HG03521 (cell line): ENCODE data around the gene C11orf58.

Experiments used
- ATAC-seq: cut with Tn5 transposase; IDR thresholded peaks from one replicate; pipeline ENCODE4 v1.9.1; 2021; ENCODE audit warnings: mild to moderate bottlenecking, moderate library complexity; ENCODE audit not compliant: unreplicated experiment

Gene C11orf58

DNA sequence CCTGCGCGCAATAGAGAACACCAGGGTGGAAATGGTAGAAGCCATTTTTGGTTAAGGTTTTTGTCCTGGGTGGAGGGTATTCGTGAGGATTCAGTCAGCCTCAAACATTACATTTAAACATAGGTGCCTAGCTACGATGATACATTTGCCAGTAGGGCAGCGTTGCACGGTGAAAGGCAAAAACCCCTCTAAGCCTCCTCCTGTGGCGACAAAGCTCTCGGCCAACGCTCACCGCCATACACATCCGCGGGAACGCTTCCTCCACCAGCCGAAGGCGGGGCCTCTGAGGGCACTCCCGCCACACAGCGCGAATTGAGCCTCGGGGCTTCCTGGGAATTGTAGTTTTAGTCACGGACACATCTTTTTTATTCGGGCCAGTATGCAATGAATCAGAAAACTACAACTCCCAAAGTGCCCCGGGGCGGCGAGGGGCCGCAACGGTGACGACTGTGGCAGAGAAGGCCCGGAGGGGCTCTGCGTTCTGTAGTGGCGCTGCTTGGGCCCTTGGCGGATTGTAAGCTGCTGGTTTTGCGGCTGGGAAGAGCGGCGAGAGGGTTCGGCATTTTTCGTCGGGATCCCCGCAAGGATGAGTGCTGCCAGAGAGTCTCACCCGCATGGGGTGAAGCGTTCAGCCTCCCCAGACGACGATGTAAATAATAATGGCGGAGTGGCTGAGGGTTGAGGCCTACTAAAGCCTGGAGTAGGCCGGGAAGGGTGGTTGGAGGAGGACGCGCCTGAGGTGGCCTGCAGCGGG is at the start of gene C11orf58:
Gene C11orf58, plus strand, starts transcription at position 455 of the 754 bp plus-strand sequence. Its CDS starts 132 bp downstream, at position 587.
- peak; percentile 98 for ATAC-seq

DNA sequence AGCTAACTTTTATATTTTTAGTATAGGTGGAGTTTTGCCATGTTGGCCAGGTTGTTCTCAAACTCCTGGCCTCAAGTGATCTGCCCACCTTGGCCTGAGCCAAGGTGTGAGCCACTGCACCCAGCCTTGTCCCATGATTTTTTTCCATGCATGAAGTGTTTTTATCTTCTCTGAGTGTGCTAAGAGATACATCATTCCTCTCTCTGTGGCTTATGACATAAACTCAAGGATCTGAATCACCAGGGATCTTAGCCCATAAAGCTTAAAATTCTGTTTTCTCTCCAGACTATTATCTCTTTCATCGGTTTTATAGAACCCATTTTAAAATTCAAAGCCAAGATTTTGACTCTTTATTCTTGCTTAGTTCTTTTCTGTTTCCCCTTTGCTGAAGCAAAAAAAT is 48.4 kb upstream of the C11orf58 start:
- no peak for ATAC-seq

DNA sequence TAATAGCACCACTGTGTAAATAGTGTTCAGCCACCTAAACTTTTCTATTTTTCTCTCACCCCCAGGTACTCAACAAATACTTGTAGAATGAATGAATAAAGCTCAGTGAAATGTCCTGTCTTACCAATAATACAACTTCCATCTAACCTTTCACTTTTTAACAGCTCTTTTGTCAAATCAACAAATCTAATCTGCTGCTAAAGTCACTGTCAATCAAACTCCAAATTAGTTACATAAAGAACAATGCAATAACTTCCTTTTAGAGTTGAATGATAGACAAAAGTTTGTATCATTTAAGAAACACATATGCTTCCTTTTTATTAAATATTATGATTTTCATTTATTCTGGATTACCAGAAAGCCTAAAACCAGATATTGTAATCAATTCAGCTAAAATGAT is 34.7 kb upstream of the C11orf58 start:
- ATAC-seq = no peak

DNA sequence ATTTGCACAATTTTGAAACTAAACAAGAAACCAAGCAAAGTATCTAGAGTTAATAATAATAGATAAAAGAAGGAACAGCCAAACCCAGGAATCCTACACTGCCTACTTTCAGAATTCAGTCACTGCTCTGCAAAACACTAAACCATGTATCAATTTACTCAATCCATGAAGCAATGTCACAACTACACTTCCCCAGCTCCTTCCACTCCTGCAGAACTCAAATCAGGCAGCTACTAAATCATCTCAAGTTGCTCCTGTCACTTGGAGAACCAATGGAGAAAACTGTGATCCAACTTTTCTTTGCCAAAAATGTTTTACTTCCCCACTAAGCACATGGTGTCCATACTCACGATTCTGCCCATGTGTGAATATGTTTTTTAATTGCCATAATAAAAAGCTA is 24.9 kb upstream of the C11orf58 start:
- ATAC-seq = no peak

DNA sequence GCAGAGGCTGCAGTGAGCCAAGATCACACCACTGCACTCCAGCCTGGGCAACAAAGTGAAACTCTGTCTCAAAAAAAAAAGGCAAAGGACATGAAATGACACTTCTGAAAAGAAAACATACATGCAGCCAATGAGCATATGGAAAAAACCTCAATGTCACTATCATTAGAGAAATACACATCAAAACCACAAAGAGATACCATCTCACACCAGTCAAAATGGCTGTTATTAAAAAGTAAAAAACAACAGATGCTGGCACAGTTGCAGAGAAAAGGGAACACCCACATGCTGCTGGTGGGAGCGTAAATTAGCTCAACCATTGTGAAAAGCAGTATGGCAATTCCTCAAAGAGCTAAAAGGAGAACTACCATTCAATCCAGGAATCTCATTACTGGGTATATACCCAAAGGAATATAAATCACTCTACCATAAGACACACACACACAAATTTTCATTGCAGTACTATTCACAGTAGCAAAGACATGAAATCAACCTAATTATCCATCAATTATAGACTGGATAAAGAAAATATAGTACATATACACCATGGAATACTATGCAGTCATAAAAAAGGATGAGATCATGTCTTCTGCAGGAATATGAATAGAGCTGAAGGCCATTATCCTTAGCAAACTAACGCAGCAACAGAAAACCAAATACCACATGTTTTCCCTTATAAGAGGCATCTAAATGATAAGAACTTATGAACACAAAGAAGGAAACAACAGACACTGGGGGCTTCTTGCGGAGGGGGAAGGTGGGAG is 15.7 kb upstream of the C11orf58 start:
- no peak for ATAC-seq

DNA sequence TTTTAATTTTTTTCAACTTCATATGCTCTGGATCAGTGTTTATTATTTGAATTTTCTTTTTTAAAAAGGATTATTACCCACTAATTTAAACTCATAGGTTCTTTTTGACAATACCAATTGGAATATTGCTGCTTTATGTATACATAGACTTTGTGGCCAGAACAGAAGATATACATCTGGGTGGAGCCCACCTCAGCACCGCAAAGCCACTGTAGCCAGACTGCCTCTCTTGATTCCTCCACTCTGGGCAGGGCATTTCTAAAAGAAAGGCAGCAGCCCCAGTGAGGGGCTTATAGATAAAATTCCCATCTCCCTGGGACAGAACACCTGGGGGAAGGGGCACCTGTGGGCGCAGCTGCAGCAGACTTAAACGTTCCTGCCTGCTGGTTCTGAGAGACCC is 10.6 kb upstream of the C11orf58 start:
- no peak for ATAC-seq

DNA sequence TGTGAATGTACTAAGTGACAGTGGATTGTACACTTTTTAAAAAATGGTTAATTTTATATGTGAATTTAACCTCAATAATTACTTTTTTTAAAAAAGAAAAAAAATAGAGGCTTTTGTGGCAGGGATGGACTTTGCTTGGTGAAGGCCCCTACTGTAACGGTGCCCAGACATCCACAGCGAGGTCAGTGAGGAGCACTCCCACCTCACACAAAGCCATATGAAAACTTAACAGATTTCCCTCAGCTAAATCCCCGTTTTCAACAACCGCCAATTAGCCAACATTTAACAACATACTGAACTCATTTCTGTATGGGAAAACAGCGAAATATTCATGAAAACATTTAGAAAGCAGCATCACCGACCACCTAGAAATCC is 642 bp upstream of the C11orf58 start:
- ATAC-seq = peak; percentile 2

DNA sequence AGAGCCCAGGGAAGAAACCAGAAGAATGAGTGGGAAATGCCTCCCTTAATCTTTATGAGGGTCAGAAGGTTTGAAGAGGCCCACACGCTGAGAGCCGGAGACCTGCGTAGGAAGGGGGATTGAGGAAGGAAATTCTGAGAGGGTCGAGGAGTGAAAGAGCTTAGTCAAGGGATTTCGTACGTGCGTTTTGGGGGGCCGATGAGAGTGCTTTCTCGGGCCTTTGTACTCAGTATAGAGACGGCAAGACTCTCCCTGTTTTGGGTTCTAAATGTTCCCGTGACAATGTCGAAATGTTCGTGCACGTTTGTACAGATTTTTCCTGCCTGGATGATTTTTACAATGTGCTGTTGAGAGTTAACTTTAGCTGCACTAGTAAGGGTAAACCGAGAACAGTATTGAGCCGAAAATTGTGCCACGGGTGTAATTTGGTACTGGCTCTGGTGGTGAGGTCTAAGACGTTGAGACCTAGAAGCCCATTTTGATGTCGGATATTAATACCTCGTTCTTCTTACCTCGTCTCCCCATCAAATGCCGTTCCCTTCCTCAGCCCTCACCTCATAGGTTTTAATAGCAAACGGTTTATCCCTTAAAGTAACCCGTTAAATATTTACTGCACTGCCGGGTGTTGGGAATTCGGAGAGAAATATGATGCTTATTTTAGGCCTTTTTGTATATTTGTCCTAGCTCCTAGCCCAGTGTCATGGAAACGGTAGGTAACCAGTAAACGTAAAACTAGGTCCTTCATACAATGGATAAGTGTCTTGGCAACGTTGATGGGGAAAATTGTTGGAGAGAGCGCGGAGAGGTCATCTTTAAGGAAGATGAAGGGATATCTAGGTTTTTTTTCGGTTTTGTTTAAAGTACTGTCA is 734 bp downstream of the C11orf58 start:
- no peak for ATAC-seq

DNA sequence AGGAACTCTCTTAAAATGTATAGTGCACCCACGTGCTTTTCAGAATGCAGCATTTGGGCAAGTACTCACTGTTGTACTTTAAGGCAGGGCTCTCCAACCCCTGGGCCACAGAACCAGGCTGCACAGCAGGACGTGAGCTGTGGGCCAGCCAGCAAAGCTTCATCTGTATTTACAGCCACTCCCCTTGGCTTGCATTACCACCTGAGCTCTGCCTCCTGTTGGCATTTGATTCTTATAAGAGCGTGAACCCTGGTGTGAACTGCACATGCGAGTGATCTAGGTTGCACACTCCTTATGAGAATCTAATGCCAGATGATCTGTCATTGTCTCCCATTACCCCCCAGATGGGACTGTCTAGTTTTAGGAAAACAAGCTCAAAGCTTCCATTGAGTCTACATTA is 3.0 kb downstream of the C11orf58 start:
- no peak for ATAC-seq

DNA sequence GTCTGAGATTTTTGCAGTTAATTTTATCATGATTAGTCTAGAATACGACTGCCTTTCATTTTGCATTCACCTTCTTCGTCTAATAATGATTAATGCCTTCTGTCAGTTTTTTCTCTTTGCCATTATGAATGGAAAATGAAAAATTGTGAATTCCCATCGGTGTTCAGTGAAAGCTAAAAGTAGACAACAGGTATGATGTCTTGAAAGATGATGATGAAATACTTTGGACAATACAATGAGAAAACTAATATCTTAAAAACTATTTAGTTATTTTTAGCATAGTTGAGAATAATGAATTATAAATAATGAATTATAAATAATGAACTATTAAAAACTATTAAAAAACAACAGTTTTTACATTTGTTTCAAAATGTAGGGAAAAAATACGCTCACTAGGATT is 5.0 kb downstream of the C11orf58 start:
- ATAC-seq = no peak

DNA sequence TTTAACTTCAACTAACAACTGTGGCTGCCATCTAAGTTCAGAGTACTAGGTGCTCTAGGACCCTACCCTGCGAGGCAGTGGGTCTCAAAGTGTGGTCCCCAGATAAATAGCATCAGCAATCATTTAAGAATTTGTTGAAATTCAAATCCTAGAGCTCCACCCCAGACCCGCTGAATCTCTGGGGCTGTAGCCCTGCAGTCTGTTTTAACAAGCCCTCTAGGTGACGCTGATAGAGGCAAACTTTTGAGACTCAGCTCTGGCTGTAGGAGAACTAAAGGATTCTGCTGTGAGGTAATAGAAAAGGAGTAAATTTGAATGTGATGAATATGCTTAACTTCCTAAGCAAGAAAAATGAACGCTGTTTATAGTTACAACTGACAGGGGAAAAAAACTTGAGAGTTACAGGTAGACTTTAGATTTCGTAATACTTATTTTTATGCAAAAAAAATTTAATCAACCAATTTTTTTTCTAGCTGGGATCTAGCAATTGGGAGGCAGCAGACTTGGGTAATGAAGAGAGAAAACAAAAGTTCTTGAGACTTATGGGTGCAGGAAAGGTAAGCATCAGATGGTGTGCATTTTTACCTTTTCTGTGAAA is 5.8 kb downstream of the C11orf58 start:
- ATAC-seq = no peak

DNA sequence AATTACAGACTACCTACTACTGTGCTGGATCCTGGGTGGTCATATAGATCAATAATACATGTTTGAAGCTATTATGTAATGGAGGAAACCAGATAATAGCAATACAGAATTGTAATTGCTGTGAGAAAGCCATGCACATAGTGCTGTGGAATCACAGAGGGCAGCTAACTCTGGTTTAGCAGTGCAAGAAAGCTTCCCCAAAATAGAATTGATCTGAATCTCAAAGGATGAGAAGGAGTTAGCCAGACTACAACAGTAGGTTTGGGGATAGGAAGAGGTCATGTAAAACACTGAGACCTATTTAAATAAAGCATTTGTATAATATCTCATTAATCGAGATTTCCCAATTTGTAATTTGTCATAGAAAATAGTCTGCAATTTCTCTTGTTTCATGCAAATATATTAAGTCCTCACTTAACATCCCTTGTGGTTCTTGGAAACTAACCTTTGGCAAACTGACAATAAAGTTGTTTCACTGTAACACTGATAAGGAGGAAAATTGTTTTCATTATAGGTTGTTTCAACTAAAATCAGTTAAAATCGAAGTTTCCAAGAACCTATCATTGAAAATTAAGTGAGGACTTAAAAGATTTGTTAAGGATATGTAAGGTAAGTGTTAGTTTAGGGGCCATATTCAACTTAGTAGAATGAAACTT is 7.6 kb downstream of the C11orf58 start:
- no peak for ATAC-seq

DNA sequence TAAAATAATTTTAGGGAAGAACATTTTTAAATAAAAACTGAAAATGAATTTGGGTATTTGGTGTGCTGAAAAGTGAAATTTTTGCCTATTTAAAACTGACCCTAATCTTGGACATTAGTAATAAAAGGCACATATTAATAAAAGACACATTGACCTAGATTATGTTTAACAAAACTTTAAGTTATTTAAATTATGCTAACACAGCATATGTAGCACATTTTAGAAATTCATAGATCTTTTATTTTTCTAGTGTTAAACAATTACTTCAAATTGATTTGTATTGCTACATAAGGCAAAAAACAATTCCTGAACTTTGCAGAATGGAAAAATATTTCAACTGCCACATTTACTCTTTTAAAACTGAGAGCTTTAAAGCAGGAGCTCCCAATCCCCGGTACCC is 10.6 kb downstream of the C11orf58 start:
- no peak for ATAC-seq

DNA sequence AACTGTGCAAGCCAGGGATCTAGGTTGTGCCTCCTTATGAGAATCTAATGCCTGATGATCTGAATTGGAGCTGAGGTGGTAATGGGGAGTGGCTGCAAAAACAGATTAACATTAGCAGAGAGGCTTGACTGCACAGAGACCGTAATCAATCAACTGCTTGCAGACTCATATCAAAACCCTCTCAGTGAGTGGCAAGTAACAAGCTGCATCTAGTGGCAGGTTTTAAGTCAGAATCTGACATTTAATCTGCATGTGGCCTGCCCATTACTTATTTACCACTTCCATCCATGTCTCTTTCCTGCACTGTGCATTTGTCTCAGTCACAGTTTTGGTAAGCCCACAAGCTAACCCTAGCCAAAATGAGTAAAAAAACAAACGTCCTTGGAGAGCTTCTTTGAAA is 11.2 kb downstream of the C11orf58 start:
- no peak for ATAC-seq

DNA sequence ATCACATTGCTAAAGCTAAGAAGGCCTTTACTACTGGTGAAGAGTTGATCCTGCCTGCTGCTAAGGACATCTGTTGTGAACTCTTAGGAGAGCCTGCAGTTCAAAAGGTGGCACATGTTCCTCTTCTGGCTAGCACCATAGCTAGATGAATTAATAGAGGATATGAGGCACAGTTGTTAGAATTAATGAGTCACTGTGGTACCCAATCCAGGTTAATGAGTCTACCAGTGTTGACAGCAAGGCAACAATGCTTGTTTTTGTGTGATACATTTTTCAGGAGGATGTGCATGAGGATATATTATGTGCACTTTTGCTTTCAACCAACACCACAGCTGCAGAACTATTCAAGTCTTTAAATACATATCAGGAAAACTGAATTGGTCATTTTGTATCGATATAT is 12.0 kb downstream of the C11orf58 start:
- ATAC-seq = no peak

DNA sequence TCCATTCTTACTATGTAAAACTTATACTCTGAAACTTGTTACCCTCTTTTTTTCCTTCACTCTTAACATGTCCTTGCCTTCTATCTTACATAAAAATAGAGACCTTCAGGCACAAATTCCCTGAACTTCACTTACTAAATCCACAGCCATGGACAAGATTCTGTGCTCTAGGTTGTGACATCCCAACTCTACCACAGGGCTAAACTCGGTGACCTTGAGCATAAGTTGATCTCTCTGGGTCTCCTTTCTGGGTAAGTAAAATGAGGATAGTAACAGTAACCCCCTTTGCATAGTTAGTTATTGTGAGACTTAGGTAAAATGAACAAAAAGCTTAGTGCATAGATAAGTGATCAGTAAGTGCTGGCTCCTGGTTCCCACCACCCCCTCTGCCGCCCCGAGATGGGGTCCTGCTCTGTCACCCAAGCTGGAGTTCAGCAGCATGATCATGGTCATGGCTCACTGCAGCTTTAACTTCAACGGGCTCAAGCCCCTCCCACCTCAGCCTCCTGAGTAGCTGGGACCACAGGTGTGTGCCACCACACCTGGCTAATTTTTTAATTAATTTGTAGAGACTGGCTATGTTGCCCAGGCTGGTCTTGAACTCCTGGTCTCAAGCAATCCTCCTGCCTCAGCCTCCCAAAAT is 20.1 kb downstream of the C11orf58 start:
- ATAC-seq = no peak

DNA sequence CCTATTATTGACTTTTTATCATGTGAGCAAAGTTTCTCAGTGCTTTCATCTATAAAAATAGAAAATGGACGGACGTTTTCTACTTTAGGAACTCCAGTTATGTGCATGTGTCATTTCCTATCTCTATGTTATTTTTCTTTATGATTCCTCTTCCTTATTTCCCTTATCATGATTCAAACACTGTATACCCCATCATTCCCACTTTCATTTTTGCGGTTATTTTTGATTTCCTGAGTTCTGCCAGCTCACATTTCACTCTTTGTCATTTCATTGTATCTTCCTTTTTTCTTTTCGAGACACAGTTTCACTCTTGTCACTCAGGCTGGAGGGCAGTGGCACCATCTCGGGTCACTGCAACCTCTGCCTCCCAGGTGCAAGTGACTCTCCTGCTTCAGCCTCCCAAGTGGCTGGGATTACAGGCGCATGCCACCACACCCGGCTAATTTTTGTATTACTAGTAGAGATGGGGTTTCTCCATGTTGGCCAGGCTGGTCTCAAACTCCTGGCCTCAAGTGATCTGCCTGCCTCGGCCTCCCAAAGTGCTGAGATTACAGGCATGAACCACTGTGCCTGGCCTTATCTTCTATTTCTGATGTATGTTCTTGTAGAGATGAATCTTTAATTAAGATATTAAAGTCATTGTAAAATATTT is 21.5 kb downstream of the C11orf58 start:
- ATAC-seq = no peak

DNA sequence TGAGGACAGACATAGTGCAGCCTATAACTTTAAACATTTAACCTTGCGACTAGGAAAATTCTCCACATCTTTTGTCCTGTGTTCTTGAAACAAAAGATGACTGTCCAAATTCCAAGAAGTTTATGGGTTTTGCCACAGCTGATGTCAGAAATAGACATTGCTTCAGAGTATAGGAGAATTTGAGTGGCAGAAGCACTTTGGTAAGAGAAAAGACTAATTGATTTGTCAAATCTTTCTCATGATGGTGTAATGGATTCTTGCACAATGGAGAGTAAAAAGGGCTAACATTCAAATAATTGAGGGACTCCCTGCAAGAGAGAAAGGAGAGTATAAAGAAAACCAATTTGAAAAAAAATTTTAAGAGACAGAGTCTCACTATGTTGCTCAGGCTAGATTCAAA is 25.3 kb downstream of the C11orf58 start:
- ATAC-seq = no peak

DNA sequence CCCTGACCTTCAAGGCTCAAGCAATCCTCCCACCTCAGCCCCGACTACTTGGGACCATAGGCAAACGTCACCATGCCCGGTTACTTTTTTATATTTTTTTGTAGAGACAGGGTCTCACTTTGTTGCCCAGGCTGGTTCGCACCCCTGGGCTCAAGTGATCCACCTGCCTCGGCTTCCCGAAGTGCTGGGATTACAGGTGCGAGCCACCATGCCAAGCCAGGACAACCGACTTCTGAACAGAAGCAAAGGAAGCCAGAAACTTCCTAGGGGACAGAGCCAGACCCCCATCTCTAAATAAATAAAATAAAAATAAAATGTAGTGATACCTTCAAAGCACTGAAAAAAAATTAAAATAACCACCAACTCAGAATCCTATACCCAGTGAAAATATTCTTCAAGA is 26.4 kb downstream of the C11orf58 start:
- no peak for ATAC-seq

DNA sequence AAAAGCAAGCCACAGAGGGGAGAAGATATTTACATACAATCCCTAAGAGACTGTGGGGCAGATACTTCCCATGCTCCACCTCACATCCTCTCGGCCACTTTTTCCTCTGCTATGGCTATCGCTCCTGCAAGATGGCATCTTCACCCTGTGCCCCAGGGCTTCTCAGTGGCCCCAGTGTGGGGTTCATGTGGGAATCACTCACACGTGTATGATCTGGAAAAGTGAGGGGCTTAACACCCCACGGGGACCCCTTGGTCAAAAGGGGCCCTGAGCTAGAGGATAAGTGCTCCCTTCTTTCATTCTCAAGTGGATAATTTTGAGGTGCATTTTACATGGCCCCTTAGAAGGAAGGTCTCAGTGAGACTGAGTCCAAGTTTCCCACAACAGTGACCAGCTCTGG is 28.7 kb downstream of the C11orf58 start:
- no peak for ATAC-seq
